GM19395 (cell line): ENCODE data around the gene PLA2G2D.

ENCODE experiments used
- ATAC-seq: cut with Tn5 transposase; IDR thresholded peaks from one replicate; pipeline ENCODE4 v1.9.1; 2021; ENCODE audit warnings: mild to moderate bottlenecking, moderate library complexity; ENCODE audit not compliant: unreplicated experiment

The PLA2G2D gene

DNA sequence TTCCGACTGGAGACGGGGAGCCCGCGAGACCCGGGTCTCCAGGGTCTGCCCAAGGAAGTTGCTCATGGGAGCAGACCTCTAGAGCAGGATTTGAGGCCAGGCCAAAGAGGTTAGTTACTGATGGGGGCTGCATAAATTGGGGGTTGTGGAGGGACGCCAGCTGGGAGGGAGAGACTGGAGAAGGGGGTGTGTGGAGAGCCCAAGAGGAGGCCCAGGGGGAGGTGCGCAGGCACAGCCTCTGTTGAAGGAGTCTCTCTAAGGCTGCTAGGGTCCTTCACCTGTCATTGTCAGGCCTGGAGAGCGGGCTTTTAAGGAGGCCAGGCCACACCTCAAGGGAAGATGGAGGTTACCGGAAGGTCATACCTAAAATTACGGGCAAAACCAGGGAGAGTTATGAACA, 49.0 kb downstream of the PLA2G2D start:
- no peak for ATAC-seq

DNA sequence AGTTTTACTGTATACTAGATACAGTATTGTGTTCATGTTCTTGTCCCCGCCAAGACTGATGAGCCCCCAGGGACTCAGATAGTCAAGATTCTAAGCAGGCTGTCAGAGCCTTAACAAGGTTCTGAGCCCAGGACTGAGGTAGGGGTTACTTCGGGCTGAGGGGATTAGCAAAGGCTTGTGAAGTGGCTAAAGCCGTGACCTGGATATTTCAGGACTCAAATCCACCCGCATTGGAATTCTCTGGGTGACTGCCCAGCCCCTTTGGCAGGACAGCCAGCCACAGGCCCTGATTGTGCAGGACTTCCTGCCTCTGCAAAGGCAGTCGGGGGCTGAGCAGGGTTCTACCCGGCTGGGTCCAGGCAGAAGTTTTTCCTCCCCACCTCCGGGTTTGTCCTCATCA, 49.5 kb downstream of the PLA2G2D start, which contains the start of gene PLA2G5:
Gene PLA2G5 (plus strand): TSS at position 321 of the 400 bp plus-strand sequence. CDS start 14,637 bp downstream, outside the sequence.
- ATAC-seq = no peak

DNA sequence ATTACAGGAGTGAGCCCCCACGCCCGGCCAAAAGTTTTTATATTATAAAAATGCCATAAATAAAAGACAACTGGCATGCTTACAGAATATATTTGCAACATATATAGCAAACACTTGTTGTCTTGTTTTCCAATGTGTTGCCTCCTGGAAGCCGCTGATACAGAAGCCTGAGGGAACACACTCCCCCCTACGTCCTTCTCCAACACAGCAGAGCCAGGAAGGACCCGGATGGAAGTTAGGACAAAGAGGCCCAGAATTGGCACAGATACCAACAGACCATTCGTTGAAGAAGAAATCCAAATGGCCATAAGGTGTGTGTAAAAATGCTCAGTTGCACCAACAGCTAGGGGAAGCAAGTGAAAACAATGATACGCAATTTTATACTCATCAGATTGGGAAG, 50.6 kb downstream of the PLA2G2D start:
- ATAC-seq = no peak

DNA sequence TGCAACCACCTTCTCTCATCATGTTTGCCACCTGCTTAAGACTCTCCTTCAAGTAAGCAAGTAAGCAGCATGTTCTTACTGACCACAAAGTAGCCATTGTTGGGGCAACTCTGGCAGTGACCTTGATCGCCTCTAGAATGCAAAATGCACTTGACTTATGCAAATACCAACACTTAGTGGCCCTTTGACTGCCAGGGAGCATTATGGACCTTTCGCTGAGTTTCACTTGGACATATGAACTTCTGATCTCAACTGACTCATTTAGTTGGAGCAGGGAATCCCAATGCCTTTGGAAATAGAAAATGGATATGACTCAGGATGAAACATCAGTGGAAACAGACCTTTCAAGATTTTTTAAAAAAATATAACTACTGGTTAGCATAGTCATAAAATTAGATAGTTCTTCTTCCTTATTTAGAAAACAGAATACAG, 55.5 kb downstream of the PLA2G2D start:
- no peak for ATAC-seq
